ENCODE measurements around the gene KMT5C.

The KMT5C gene

DNA sequence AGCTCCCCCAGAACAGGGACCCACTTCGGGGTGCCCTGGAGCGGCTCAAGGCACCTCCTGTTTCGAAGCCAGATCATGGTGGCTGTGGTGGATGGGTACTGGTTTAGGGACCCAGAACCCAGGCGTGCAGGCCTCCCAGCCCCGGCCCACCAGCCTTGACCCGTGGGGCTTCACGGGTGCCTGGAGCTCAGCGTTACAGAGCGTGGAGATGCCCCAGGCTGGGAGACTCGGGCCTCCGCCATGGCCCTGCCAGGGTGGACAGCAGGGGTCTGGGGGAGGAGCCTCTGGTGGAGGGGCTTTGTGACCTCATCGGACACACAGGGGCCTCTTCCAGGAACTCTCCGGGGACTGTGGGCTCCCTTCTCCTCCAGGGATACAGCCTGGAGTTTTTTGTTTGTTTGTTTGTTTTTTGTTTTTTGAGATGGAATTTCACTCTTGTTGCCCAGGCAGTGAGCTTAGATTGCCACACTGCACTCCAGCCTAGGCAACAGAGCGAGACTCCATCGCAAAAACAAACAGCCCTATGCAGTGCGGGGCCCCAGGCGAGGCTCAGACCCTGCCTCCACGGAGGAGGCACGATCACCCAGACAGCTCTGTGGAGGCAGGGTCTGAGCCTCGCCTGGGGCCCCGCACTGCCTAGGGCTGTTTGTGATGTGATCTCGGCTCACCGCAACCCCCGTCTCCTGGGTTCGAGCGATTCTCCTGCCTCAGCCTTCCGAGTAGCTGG lies 23.5 kb downstream of the KMT5C start, which contains the start of gene GARIN5B:
TSS of gene GARIN5B (minus strand) at position 271 of the 727 bp plus-strand sequence. CDS start at position 77, 194 bp downstream.
- Histone ChIP-seq H3K9me3 (ENCODE audit: insufficient read depth, low read depth, low read length) (no peaks in the 10 kb centered on the region), H3K23ac (ENCODE audit: low read length) (no peak within 1 kb of the TSS), H3K79me1 (ENCODE audit: low read length) (peaks cover 3% of the 10 kb centered on the region), H4K8ac (ENCODE audit: low read depth, low read length) (peak within 1 kb of the TSS; percentile 17), H2BK12ac (ENCODE audit: low read length) (peak within 1 kb of the TSS; percentile 15), H3K18ac (ENCODE audit: low read length) (no peak within 1 kb of the TSS), H4K12ac (ENCODE audit: low read depth, low read length) (no peak within 1 kb of the TSS), H3K4me1 (ENCODE audit: control insufficient read depth in 1 of 2, insufficient read depth in 2 of 2, low read length in 2 of 2) (peaks cover 3 to 5% of the 10 kb centered on the region in 2 experiments), H3K4me3 (ENCODE audit: low read depth, low read length) (no peak within 1 kb of the TSS), H3K79me2 (ENCODE audit: control insufficient read depth, insufficient read depth, low read length, poor library complexity) (no peaks in the 10 kb centered on the region), H2BK120ac (ENCODE audit: insufficient read depth, low read length, poor library complexity) (no peak within 1 kb of the TSS), H2BK5ac (ENCODE audit: low read depth, low read length, poor library complexity) (no peak within 1 kb of the TSS), H4K91ac (ENCODE audit: low read depth, low read length) (peak within 1 kb of the TSS; percentile 36), H3K27me3 (ENCODE audit: insufficient read depth, low read length) (no peaks in the 10 kb centered on the region), H3K14ac (ENCODE audit: low read length) (no peak within 1 kb of the TSS), H2AK5ac (ENCODE audit: low read length) (peak within 1 kb of the TSS; percentile 58), H3K4ac (ENCODE audit: low read depth, low read length) (no peak within 1 kb of the TSS), H3K36me3 (ENCODE audit: control insufficient read depth in 1 of 2, insufficient read depth in 2 of 2, low read length in 2 of 2) (peaks cover 19 to 23% of the 10 kb centered on the region in 2 experiments), H3K9ac (ENCODE audit: low read length) (no peak within 1 kb of the TSS), H2AFZ (ENCODE audit: insufficient read depth, low read length, poor library complexity) (no peak within 1 kb of the TSS), H3K4me2 (ENCODE audit: low read length) (no peak within 1 kb of the TSS), H3K27ac (ENCODE audit: low read depth, low read length) (peak within 1 kb of the TSS; percentile 18)
- DNase-seq: peak; percentile 72 to 89
- WGBS (ENCODE audit: extremely low coverage, insufficient coverage, insufficient read length): no CpG with 5 or more reads among the region's 27 CpGs

DNA sequence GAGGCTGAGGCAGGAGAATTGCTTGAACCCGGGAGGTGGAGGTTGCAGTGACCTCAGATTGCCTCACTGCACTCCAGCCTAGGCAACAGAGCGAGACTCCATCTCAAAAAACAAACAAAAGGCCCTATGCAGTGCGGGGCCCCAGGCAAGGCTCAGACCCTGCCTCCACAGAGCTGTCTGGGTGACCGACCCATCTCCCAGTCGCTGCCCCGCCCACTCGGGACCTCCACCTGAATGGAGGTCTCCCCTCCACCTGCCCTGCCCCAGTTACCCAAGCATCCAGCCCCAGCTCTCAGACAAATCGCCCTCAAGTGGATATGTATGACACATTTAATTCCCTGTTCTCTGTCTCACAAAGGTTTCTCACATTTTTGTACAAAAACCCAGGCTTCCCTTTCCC lies 25.6 kb downstream of the KMT5C start:
- Histone ChIP-seq H3K18ac (ENCODE audit: low read length) (no peak overlapping the region), H2AFZ (ENCODE audit: insufficient read depth, low read length, poor library complexity) (no peak overlapping the region)
- no CpG with 5 or more reads among the region's 8 CpGs for WGBS (ENCODE audit: extremely low coverage, insufficient coverage, insufficient read length)

DNA sequence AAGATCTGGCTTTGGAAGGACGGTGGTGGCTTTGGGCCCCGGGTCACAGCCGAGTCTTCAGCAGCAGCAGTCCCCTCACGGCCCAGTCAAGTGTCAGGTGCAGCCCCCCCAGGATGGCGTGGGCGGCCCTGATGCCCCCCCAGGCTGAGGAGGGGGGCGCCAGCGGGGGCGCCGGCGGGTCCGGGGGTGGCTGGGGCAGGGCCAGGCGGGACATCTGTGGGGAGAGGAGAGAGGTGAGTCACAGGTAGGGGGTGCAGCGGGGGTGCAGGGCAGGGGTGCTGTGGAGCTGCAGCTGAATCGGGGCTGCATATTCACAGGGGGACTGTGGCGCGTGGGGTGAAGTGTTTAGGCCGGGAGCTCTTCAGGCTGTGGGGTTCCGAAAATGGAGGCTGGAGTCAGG lies 26.3 kb downstream of the KMT5C start:
- Histone ChIP-seq H3K18ac (ENCODE audit: low read length) (no peak overlapping the region), H3K4me1 (ENCODE audit: control insufficient read depth in 1 of 2, insufficient read depth in 2 of 2, low read length in 2 of 2) (peaks cover 13 to 14% of the 10 kb centered on the region in 2 experiments), H2BK120ac (ENCODE audit: insufficient read depth, low read length, poor library complexity) (no peak overlapping the region), H4K12ac (ENCODE audit: low read depth, low read length) (no peak overlapping the region), H4K91ac (ENCODE audit: low read depth, low read length) (no peak overlapping the region), H3K27me3 (ENCODE audit: insufficient read depth, low read length) (no peaks in the 10 kb centered on the region), H3K4ac (ENCODE audit: low read depth, low read length) (no peak overlapping the region), H3K36me3 (ENCODE audit: control insufficient read depth in 1 of 2, insufficient read depth in 2 of 2, low read length in 2 of 2) (peaks cover 21 to 25% of the 10 kb centered on the region in 2 experiments), H3K4me3 (ENCODE audit: low read depth, low read length) (no peak overlapping the region), H2BK12ac (ENCODE audit: low read length) (no peak overlapping the region), H3K23ac (ENCODE audit: low read length) (no peak overlapping the region), H4K8ac (ENCODE audit: low read depth, low read length) (no peak overlapping the region), H3K79me2 (ENCODE audit: control insufficient read depth, insufficient read depth, low read length, poor library complexity) (peaks cover 14% of the 10 kb centered on the region), H3K27ac (ENCODE audit: low read depth, low read length) (no peak overlapping the region), H3K79me1 (ENCODE audit: low read length) (peaks cover 24% of the 10 kb centered on the region), H3K9me3 (ENCODE audit: insufficient read depth, low read depth, low read length) (no peaks in the 10 kb centered on the region), H2BK5ac (ENCODE audit: low read depth, low read length, poor library complexity) (no peak overlapping the region), H2AK5ac (ENCODE audit: low read length) (no peak overlapping the region), H3K14ac (ENCODE audit: low read length) (no peak overlapping the region), H2AFZ (ENCODE audit: insufficient read depth, low read length, poor library complexity) (no peak overlapping the region), H3K9ac (ENCODE audit: low read length) (no peak overlapping the region), H3K4me2 (ENCODE audit: low read length) (no peak overlapping the region)
- no peak for DNase-seq
- WGBS (ENCODE audit: extremely low coverage, insufficient coverage, insufficient read length): no CpG with 5 or more reads among the region's 19 CpGs

More for the DNA sequence above, 25.6 kb downstream of the KMT5C start:
- Histone ChIP-seq H2BK5ac (ENCODE audit: low read depth, low read length, poor library complexity) (no peak overlapping the region), H4K12ac (ENCODE audit: low read depth, low read length) (no peak overlapping the region), H4K8ac (ENCODE audit: low read depth, low read length) (no peak overlapping the region), H3K9ac (ENCODE audit: low read length) (no peak overlapping the region), H3K27me3 (ENCODE audit: insufficient read depth, low read length) (no peaks in the 10 kb centered on the region), H3K23ac (ENCODE audit: low read length) (no peak overlapping the region), H2AK5ac (ENCODE audit: low read length) (no peak overlapping the region), H3K4ac (ENCODE audit: low read depth, low read length) (no peak overlapping the region), H3K9me3 (ENCODE audit: insufficient read depth, low read depth, low read length) (no peaks in the 10 kb centered on the region), H3K4me3 (ENCODE audit: low read depth, low read length) (no peak overlapping the region), H3K14ac (ENCODE audit: low read length) (no peak overlapping the region), H3K79me2 (ENCODE audit: control insufficient read depth, insufficient read depth, low read length, poor library complexity) (peaks cover 10% of the 10 kb centered on the region), H3K79me1 (ENCODE audit: low read length) (peaks cover 18% of the 10 kb centered on the region), H4K91ac (ENCODE audit: low read depth, low read length) (no peak overlapping the region), H3K36me3 (ENCODE audit: control insufficient read depth in 1 of 2, insufficient read depth in 2 of 2, low read length in 2 of 2) (peaks cover 21 to 25% of the 10 kb centered on the region in 2 experiments), H3K4me1 (ENCODE audit: control insufficient read depth in 1 of 2, insufficient read depth in 2 of 2, low read length in 2 of 2) (peaks cover 8 to 9% of the 10 kb centered on the region in 2 experiments), H2BK120ac (ENCODE audit: insufficient read depth, low read length, poor library complexity) (no peak overlapping the region), H2BK12ac (ENCODE audit: low read length) (no peak overlapping the region), H3K4me2 (ENCODE audit: low read length) (no peak overlapping the region), H3K27ac (ENCODE audit: low read depth, low read length) (no peak overlapping the region)
- no peak for DNase-seq

- Histone ChIP-seq H4K12ac (ENCODE audit: low read depth, low read length) (no peak overlapping the region), H3K23ac (ENCODE audit: low read length) (no peak overlapping the region), H3K36me3 (ENCODE audit: control insufficient read depth in 1 of 2, insufficient read depth in 2 of 2, low read length in 2 of 2) (peaks cover 21 to 25% of the 10 kb centered on the region in 2 experiments), H2BK5ac (ENCODE audit: low read depth, low read length, poor library complexity) (no peak overlapping the region), H3K27me3 (ENCODE audit: insufficient read depth, low read length) (no peaks in the 10 kb centered on the region), H4K8ac (ENCODE audit: low read depth, low read length) (no peak overlapping the region), H2AK5ac (ENCODE audit: low read length) (no peak overlapping the region), H3K4me2 (ENCODE audit: low read length) (no peak overlapping the region), H3K4ac (ENCODE audit: low read depth, low read length) (no peak overlapping the region), H3K4me1 (ENCODE audit: control insufficient read depth in 1 of 2, insufficient read depth in 2 of 2, low read length in 2 of 2) (peaks cover 15 to 16% of the 10 kb centered on the region in 2 experiments), H2AFZ (ENCODE audit: insufficient read depth, low read length, poor library complexity) (no peak overlapping the region), H3K4me3 (ENCODE audit: low read depth, low read length) (no peak overlapping the region), H3K9me3 (ENCODE audit: insufficient read depth, low read depth, low read length) (no peaks in the 10 kb centered on the region), H3K9ac (ENCODE audit: low read length) (no peak overlapping the region), H3K27ac (ENCODE audit: low read depth, low read length) (no peak overlapping the region), H3K18ac (ENCODE audit: low read length) (no peak overlapping the region), H3K79me1 (ENCODE audit: low read length) (peaks cover 25% of the 10 kb centered on the region), H3K79me2 (ENCODE audit: control insufficient read depth, insufficient read depth, low read length, poor library complexity) (peaks cover 14% of the 10 kb centered on the region), H2BK120ac (ENCODE audit: insufficient read depth, low read length, poor library complexity) (no peak overlapping the region), H3K14ac (ENCODE audit: low read length) (no peak overlapping the region), H4K91ac (ENCODE audit: low read depth, low read length) (no peak overlapping the region), H2BK12ac (ENCODE audit: low read length) (no peak overlapping the region)
- no CpG with 5 or more reads among the region's 3 CpGs for WGBS (ENCODE audit: extremely low coverage, insufficient coverage, insufficient read length)
- DNase-seq: no peak
Observed at GRCh38 chr19:55366790-55367189, 27.1 kb downstream of the KMT5C start.

All from trophoblast cell (in vitro differentiated cells and primary cell).